Thoracic aorta (tissue), 2 donors: ENCODE results near the gene PKDREJ. TPM values are rescaled to one million over a fixed set of nuclear protein-coding genes. Genes with fewer than 3 reads are reported as not detected.

Experiments
- ATAC-seq: fragments of 150-250 bp; one replicate; pipeline ENCODE4 v1.8.0; 2017; ENCODE audit warnings: low read depth; ENCODE audit not compliant: insufficient number of reproducible peaks, low FRiP score
- DNase-seq: peaks from one replicate; pipeline ENCODE4 v3.0.0-alpha.2; 2020; ENCODE audit warnings: low spot score
- H3K27ac ChIP-seq, 2 donors: fragments of 200-600 bp; sonication (generic); 1 replicate in 1 of 2; 2 replicates in 1 of 2; pipeline ENCODE4 v1.5.1; 2016; ENCODE audit warnings: mild to moderate bottlenecking in 2 of 2, moderate library complexity in 2 of 2
- H3K27me3 ChIP-seq: fragments of 200-600 bp; sonication (generic); replicated peaks from 2 replicates; pipeline ENCODE4 v1.6.0; 2016; ENCODE audit warnings: mild to moderate bottlenecking; ENCODE audit not compliant: insufficient read depth
- H3K36me3 ChIP-seq: fragments of 200-600 bp; sonication (generic); one replicate; pipeline ENCODE4 v1.5.1; 2016
- H3K4me1 ChIP-seq, 2 donors: fragments of 200-600 bp; sonication (generic); 1 replicate in 1 of 2; 2 replicates in 1 of 2; pipeline versions ENCODE4 v1.5.1 to v1.6.0; 2016; ENCODE audit warnings: low read depth in 2 of 2, mild to moderate bottlenecking in 1 of 2; ENCODE audit not compliant: control insufficient read depth in 1 of 2
- H3K4me3 ChIP-seq: fragments of 200-600 bp; sonication (generic); 2 replicates; pipeline ENCODE4 v1.5.1; 2016; ENCODE audit warnings: mild to moderate bottlenecking
- H3K9me3 ChIP-seq: fragments of 200-600 bp; sonication (generic); 2 replicates; pipeline ENCODE4 v1.5.1; 2016
- CTCF ChIP-seq: fragments of 200-600 bp; sonication (generic); IDR thresholded peaks from one replicate; pipeline ENCODE4 v1.5.1; 2019; ENCODE audit warnings: antibody characterized with exemption
- total RNA-seq, 2 donors: library from RNA; depleted of rRNA; stranded (reverse); fragments of >200 nt; gene quantifications; one replicate each; pipeline versions ENCODE4 v1.1.0 to v1.2.3, GENCODE V29; 2016

PKDREJ gene
- total RNA-seq, 2 donors from 2014 or later, result under 0.01 TPM; not detected in 1

GRCh38 chr22:46290843-46291785 is 28.0 kb upstream of the PKDREJ start:
- H3K4me3 ChIP-seq, result no peak overlapping the region
- ATAC-seq (no peak), DNase-seq (no peak)
- H3K27me3 ChIP-seq, result no peaks in the 10 kb centered on the region
- H3K9me3 ChIP-seq, result no peaks in the 10 kb centered on the region
- H3K4me1 ChIP-seq, result peaks cover 4 to 9% of the 10 kb centered on the region in 2 donors
- TF ChIP-seq CTCF, result no peak
- H3K27ac ChIP-seq, result no peak overlapping the region
- H3K36me3 ChIP-seq, result peaks cover 35% of the 10 kb centered on the region

GRCh38 chr22:46290121-46290842 is 27.1 kb upstream of the PKDREJ start:
- Histone ChIP-seq H3K4me1 (peaks cover 0 to under 1% of the 10 kb centered on the region in 2 donors), H3K4me3 (no peak overlapping the region), H3K27me3 (no peaks in the 10 kb centered on the region), H3K27ac (no peak overlapping the region), H3K36me3 (peaks cover 39% of the 10 kb centered on the region), H3K9me3 (no peaks in the 10 kb centered on the region)
- no peak for TF ChIP-seq CTCF
- ATAC-seq (no peak), DNase-seq (no peak)

GRCh38 chr22:46289244-46289891 is 26.2 kb upstream of the PKDREJ start:
- no peak for ATAC-seq
- DNase-seq, result no peak
- Histone ChIP-seq H3K36me3 (peaks cover 47% of the 10 kb centered on the region), H3K27me3 (no peaks in the 10 kb centered on the region), H3K9me3 (no peaks in the 10 kb centered on the region), H3K4me3 (no peak overlapping the region), H3K4me1 (no peaks in the 10 kb centered on the region), H3K27ac (no peak overlapping the region)
- no peak for TF ChIP-seq CTCF

- Histone ChIP-seq H3K27me3 (no peaks in the 10 kb centered on the region), H3K36me3 (peaks cover 52% of the 10 kb centered on the region), H3K27ac (no peak overlapping the region), H3K4me1 (no peaks in the 10 kb centered on the region), H3K9me3 (no peaks in the 10 kb centered on the region), H3K4me3 (no peak overlapping the region)
- ATAC-seq, result no peak
- TF ChIP-seq CTCF, result no peak
- DNase-seq, result no peak
These were observed 25.7 kb upstream of the PKDREJ start for GRCh38 chr22:46288846-46289243.
